PC-9 (cell line): ENCODE data around the gene DNAJC30.

Experiments used
- CTCF ChIP-seq: fragments of 200-600 bp; sonication (generic); conservative IDR thresholded peaks from 2 replicates; pipeline ENCODE4 v1.6.1; 2017; ENCODE audit warnings: mixed run types, antibody characterized with exemption, mild to moderate bottlenecking, moderate library complexity
- EZH2 ChIP-seq: fragments of 200-600 bp; sonication (generic); IDR thresholded peaks from 2 replicates; pipeline ENCODE4 v1.8.0; 2017; ENCODE audit warnings: antibody characterized with exemption, low read depth

DNA sequence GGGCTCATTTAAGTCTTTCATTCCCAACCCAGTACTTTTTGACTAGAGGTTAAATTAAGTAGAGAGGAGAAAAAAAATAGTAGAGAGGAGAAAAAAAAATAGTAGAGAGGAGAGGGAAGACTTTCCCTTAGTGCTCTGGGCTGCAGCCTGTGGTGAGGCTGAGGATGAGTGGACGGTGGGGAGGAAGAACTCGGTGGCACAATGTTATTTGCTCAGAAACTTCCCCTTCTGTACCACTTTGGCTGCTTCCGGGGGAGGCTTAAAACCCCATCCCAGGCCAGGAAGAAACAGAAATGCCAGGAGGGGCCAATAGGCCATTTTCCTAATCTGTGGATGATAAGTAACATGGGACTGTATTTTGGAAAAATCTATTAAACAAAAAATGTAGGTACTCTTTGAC, 44.3 kb downstream of the DNAJC30 start:
- TF ChIP-seq CTCF: no peak
- TF ChIP-seq EZH2: no peak
